ENCODE results near the gene PPP3R1.
A peak's percentile ranks its signal among the peaks of the same experiment; 100 is the strongest.

Gene PPP3R1

GRCh38 chr2:68238955-68239822, 13.1 kb downstream of the PPP3R1 start:
- H3K27me3 Mint-ChIP-seq, result no peaks in the 10 kb centered on the region
- H3K36me3 Mint-ChIP-seq (ENCODE audit: insufficient read depth), result peaks cover 14% of the 10 kb centered on the region
- H3K27ac Mint-ChIP-seq (ENCODE audit: low read depth), result peak overlapping the region; percentile 79
- peak overlapping the region; percentile 69 for H3K4me3 Mint-ChIP-seq
- H3K4me1 Mint-ChIP-seq, result peaks cover 64% of the 10 kb centered on the region
- no peak for ATAC-seq (replicated peaks; ENCODE audit: extremely low read depth, poor library complexity, severe bottlenecking)
- DNase-seq (ENCODE audit: low spot score in 2 of 2), result no peak
- no peaks in the 10 kb centered on the region for H3K9me3 Mint-ChIP-seq

GRCh38 chr2:68237976-68238580, 14.3 kb downstream of the PPP3R1 start:
- H3K4me3 Mint-ChIP-seq, result peak overlapping the region; percentile 69
- H3K36me3 Mint-ChIP-seq (ENCODE audit: insufficient read depth), result peaks cover 14% of the 10 kb centered on the region
- DNase-seq (ENCODE audit: low spot score in 2 of 2) (no peak), ATAC-seq (replicated peaks; ENCODE audit: extremely low read depth, poor library complexity, severe bottlenecking) (no peak)
- H3K4me1 Mint-ChIP-seq, result peaks cover 70% of the 10 kb centered on the region
- H3K27ac Mint-ChIP-seq (ENCODE audit: low read depth), result peak overlapping the region; percentile 79
- no peaks in the 10 kb centered on the region for H3K9me3 Mint-ChIP-seq
- no peaks in the 10 kb centered on the region for H3K27me3 Mint-ChIP-seq

DNA sequence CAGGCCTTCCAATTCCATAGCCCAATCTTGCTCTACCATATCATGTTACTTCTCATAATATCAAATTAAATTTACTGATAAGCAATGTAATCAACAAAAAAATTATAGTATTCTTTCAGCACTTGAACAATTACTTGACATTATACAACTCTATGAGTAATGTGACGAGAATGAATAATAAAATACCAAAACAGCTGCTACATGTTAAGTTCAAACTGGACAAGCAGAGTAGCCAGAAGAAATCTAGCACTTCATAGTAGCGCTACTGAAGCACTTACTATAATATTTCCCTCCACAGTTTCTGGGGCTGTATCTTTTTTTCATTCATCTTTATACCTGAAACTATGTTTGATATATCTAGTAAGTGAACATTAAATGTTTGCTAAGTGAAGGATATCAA, 14.9 kb downstream of the PPP3R1 start:
- Mint-ChIP-seq H3K27me3 (no peaks in the 10 kb centered on the region), H3K36me3 (ENCODE audit: insufficient read depth) (peaks cover 13% of the 10 kb centered on the region), H3K4me1 (peaks cover 75% of the 10 kb centered on the region), H3K27ac (ENCODE audit: low read depth) (no peak overlapping the region), H3K9me3 (no peaks in the 10 kb centered on the region), H3K4me3 (no peak overlapping the region)
- DNase-seq (ENCODE audit: low spot score in 2 of 2), result no peak
- ATAC-seq (replicated peaks; ENCODE audit: extremely low read depth, poor library complexity, severe bottlenecking), result no peak

DNA sequence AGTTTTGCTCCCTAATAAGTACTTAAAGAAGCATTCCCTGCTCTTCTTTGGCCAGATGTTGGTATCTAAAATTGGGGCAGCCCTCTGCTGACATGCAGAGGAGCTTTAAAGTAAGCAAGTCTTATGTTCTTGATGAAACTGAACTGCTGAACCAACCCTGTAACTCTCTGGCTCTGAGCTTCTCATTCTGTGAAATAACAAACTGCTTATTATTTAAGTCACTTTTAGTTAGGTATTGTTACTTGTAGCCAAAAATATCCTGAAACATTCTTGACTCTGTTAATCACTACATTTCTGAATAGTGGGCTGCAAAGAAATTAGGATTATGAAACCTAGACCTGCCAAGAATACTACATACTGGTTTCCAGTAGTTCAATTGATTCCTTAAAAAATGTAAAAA, 15.5 kb downstream of the PPP3R1 start:
- H3K27ac Mint-ChIP-seq (ENCODE audit: low read depth), result peak overlapping the region; percentile 9
- peaks cover 79% of the 10 kb centered on the region for H3K4me1 Mint-ChIP-seq
- ATAC-seq (replicated peaks; ENCODE audit: extremely low read depth, poor library complexity, severe bottlenecking), result no peak
- no peak for DNase-seq (ENCODE audit: low spot score in 2 of 2)
- no peak overlapping the region for H3K4me3 Mint-ChIP-seq
- H3K9me3 Mint-ChIP-seq, result no peaks in the 10 kb centered on the region
- peaks cover 10% of the 10 kb centered on the region for H3K36me3 Mint-ChIP-seq (ENCODE audit: insufficient read depth)
- no peaks in the 10 kb centered on the region for H3K27me3 Mint-ChIP-seq

DNA sequence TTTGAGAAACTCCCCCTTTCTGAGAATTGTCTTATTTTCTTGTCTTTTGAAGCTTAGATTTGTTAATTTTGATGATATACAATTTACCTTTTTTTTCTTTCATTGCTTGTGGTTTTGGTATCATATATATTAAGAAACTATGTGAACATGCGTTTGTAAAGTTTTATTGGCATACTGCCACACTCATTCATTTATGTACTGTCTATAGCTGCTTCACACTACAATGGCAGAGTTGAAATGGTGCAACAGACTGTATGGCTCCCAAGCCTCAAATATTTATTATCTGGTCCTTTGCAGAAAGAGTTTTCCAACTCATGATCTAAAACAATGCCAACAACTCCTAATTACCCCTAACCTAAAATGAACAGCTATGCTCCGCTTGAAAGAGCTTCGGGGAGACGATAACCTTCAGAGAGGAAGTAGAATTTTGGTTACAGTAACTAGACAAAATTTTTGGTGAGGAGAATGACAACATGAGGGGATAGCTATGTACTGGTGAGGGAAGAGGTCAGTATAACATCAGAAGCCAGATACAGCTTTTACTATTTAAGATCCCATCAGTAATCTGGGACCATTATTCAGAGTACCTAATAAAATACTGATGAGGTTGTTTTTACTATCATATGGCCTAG, 16.1 kb downstream of the PPP3R1 start:
- Mint-ChIP-seq H3K27me3 (no peaks in the 10 kb centered on the region), H3K4me3 (peak overlapping the region; percentile 0), H3K9me3 (no peaks in the 10 kb centered on the region), H3K27ac (ENCODE audit: low read depth) (peak overlapping the region; percentile 9), H3K4me1 (peaks cover 81% of the 10 kb centered on the region), H3K36me3 (ENCODE audit: insufficient read depth) (peaks cover 8% of the 10 kb centered on the region)
- DNase-seq (ENCODE audit: low spot score in 2 of 2) (no peak), ATAC-seq (replicated peaks; ENCODE audit: extremely low read depth, poor library complexity, severe bottlenecking) (peak; percentile 41)

GRCh38 chr2:68235090-68235489, 17.2 kb downstream of the PPP3R1 start:
- no peaks in the 10 kb centered on the region for H3K27me3 Mint-ChIP-seq

DNA sequence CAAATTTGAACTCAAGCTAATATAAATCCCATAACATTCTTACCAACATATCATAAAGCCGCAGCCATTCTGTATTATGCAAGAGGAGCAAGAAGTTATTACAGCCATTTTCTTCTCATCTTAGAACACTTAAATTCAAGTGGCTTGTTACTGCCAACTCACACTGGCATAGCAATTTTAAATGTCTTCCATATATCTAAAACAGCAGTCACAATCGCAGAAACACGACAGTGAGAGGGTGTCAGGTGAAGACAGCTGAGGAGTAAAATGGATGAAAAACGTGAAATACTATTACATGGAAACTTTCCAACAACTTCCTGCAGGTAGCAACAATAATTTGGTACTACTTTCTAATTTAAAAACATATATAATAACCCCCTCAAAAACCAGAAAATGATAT, 17.9 kb downstream of the PPP3R1 start:
- Mint-ChIP-seq H3K9me3 (no peaks in the 10 kb centered on the region), H3K27ac (ENCODE audit: low read depth) (peak overlapping the region; percentile 74), H3K36me3 (ENCODE audit: insufficient read depth) (peaks cover 6% of the 10 kb centered on the region), H3K4me3 (no peak overlapping the region), H3K27me3 (no peaks in the 10 kb centered on the region), H3K4me1 (peaks cover 83% of the 10 kb centered on the region)
- DNase-seq (ENCODE audit: low spot score in 2 of 2) (no peak), ATAC-seq (replicated peaks; ENCODE audit: extremely low read depth, poor library complexity, severe bottlenecking) (no peak)

More at GRCh38 chr2:68235090-68235489, 17.2 kb downstream of the PPP3R1 start:
- Mint-ChIP-seq H3K9me3 (no peaks in the 10 kb centered on the region), H3K4me1 (peaks cover 81% of the 10 kb centered on the region), H3K36me3 (ENCODE audit: insufficient read depth) (peaks cover 6% of the 10 kb centered on the region), H3K4me3 (no peak overlapping the region), H3K27ac (ENCODE audit: low read depth) (no peak overlapping the region)
- ATAC-seq (replicated peaks; ENCODE audit: extremely low read depth, poor library complexity, severe bottlenecking) (no peak), DNase-seq (ENCODE audit: low spot score in 2 of 2) (no peak)

DNA sequence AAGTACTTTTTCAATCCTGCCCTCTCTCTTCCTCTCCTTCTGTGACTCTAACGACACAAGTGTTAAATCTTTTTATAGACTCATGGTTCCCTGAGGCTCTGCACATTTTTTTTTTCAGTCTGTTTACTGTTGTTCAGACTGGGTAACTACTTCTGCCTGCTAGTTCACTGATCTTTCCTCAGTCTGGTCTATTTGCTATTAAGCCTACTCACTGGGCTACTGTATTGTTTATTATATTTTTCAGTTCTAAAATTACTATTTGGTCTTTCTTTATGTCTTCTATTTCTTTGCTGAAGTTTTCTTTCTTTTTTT, 21.3 kb downstream of the PPP3R1 start:
- Mint-ChIP-seq H3K4me3 (peak overlapping the region; percentile 41), H3K4me1 (peaks cover 78% of the 10 kb centered on the region), H3K36me3 (ENCODE audit: insufficient read depth) (no peaks in the 10 kb centered on the region), H3K27ac (ENCODE audit: low read depth) (peak overlapping the region; percentile 73), H3K9me3 (no peaks in the 10 kb centered on the region), H3K27me3 (no peaks in the 10 kb centered on the region)
- DNase-seq (ENCODE audit: low spot score in 2 of 2), result no peak
- no peak for ATAC-seq (replicated peaks; ENCODE audit: extremely low read depth, poor library complexity, severe bottlenecking)

GRCh38 chr2:68230241-68231060, 21.9 kb downstream of the PPP3R1 start:
- H3K27me3 Mint-ChIP-seq, result no peaks in the 10 kb centered on the region
- no peak overlapping the region for H3K4me3 Mint-ChIP-seq
- no peak for ATAC-seq (replicated peaks; ENCODE audit: extremely low read depth, poor library complexity, severe bottlenecking)
- H3K36me3 Mint-ChIP-seq (ENCODE audit: insufficient read depth), result peaks cover 1% of the 10 kb centered on the region
- H3K9me3 Mint-ChIP-seq, result no peaks in the 10 kb centered on the region
- DNase-seq (ENCODE audit: low spot score in 2 of 2), result no peak
- H3K4me1 Mint-ChIP-seq, result peaks cover 77% of the 10 kb centered on the region
- peak overlapping the region; percentile 73 for H3K27ac Mint-ChIP-seq (ENCODE audit: low read depth)

DNA sequence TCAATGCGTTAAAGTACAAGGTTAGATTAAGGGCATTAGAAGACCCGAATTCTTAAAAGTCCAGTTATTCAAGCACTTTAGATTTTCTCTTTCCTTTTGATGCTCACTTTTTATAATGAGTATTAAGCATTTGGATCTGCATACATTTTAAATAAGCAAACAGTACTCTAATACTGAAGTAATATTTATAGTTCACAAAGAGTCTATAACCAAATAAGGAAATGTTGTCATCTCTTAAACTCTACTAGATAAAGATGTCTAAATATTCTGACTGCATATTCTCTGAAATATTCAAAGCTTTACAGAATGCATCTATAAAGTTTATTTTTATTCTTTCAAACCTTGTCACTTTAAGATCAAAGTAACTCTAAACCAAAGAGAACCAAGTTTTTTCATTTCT, 25.5 kb downstream of the PPP3R1 start:
- DNase-seq (ENCODE audit: low spot score in 2 of 2), result no peak
- Mint-ChIP-seq H3K27ac (ENCODE audit: low read depth) (peak overlapping the region; percentile 25), H3K4me1 (peaks cover 86% of the 10 kb centered on the region), H3K4me3 (no peak overlapping the region), H3K27me3 (no peaks in the 10 kb centered on the region), H3K9me3 (no peaks in the 10 kb centered on the region), H3K36me3 (ENCODE audit: insufficient read depth) (peaks cover 3% of the 10 kb centered on the region)
- no peak for ATAC-seq (replicated peaks; ENCODE audit: extremely low read depth, poor library complexity, severe bottlenecking)

DNA sequence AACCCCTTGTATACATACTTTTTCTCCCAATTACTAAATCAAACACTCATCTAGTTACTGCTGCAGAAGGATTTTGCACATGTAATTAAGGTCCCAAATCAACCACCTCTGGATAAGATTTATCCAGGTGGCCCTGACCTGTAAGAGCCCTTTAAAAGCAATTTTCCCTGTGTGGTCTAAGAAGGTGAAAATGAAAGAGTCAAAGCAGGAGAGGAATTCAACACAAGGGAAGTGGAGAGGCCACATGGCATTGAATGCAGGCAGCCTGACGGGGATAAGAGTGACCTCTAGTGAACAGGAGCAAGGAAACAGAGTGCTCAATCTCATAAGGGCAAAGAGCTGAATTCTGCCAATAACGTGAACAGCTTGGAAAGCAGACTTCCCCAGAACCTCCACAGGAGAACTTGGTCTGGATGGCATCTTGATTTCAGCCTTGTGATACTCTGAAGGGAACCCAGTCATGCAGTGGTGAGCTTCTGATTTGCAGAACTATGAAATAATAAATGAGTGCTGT, 27.2 kb downstream of the PPP3R1 start:
- H3K4me1 Mint-ChIP-seq, result peaks cover 85% of the 10 kb centered on the region
- H3K27me3 Mint-ChIP-seq, result no peaks in the 10 kb centered on the region
- H3K36me3 Mint-ChIP-seq (ENCODE audit: insufficient read depth), result peaks cover 7% of the 10 kb centered on the region
- DNase-seq (ENCODE audit: low spot score in 2 of 2) (no peak), ATAC-seq (replicated peaks; ENCODE audit: extremely low read depth, poor library complexity, severe bottlenecking) (peak; percentile 79)
- peak overlapping the region; percentile 11 for H3K27ac Mint-ChIP-seq (ENCODE audit: low read depth)
- H3K4me3 Mint-ChIP-seq, result peak overlapping the region; percentile 30
- no peaks in the 10 kb centered on the region for H3K9me3 Mint-ChIP-seq

- no peaks in the 10 kb centered on the region for H3K9me3 Mint-ChIP-seq
- H3K4me1 Mint-ChIP-seq, result peaks cover 85% of the 10 kb centered on the region
- H3K4me3 Mint-ChIP-seq, result no peak overlapping the region
- DNase-seq (ENCODE audit: low spot score in 2 of 2), result no peak
- peaks cover 7% of the 10 kb centered on the region for H3K36me3 Mint-ChIP-seq (ENCODE audit: insufficient read depth)
- H3K27ac Mint-ChIP-seq (ENCODE audit: low read depth), result peak overlapping the region; percentile 77
- no peaks in the 10 kb centered on the region for H3K27me3 Mint-ChIP-seq
- ATAC-seq (replicated peaks; ENCODE audit: extremely low read depth, poor library complexity, severe bottlenecking), result no peak
Observed at GRCh38 chr2:68223419-68223818, 28.9 kb downstream of the PPP3R1 start.

Measured in central memory CD8-positive, alpha-beta T cell (primary cell).